Osteoblast (primary cell): Measurements from ENCODE around the gene ITGA3. TPM values are rescaled to one million over a fixed set of nuclear protein-coding genes. Genes with fewer than 3 reads are reported as not detected.

ENCODE experiments used
- DNase-seq: peaks from one replicate; pipeline ENCODE4 v3.0.0; 2011; ENCODE audit warnings: low spot score, mixed read lengths; ENCODE audit not compliant: insufficient read length; ENCODE audit errors: missing footprints
- H2AFZ ChIP-seq: 2 replicates; pipeline ENCODE4 v1.6.0; 2011; ENCODE audit warnings: mild to moderate bottlenecking, low read length
- H3K27ac ChIP-seq: 2 replicates; pipeline ENCODE4 v1.5.1; 2011; ENCODE audit warnings: mild to moderate bottlenecking, low read depth, low read length, moderate library complexity
- H3K27me3 ChIP-seq: 2 replicates; pipeline ENCODE4 v1.6.0; 2012; ENCODE audit warnings: mild to moderate bottlenecking, control low read depth, inconsistent platforms, low read length, moderate library complexity; ENCODE audit not compliant: insufficient read depth
- H3K36me3 ChIP-seq: 2 replicates; pipeline ENCODE4 v1.5.1; 2011; ENCODE audit warnings: mild to moderate bottlenecking, low read length, control low read depth, moderate library complexity; ENCODE audit not compliant: insufficient read depth
- H3K4me1 ChIP-seq: 2 replicates; pipeline ENCODE4 v1.5.1; 2011; ENCODE audit warnings: mild to moderate bottlenecking, low read length, control low read depth, moderate library complexity; ENCODE audit not compliant: insufficient read depth
- H3K4me2 ChIP-seq: 2 replicates; pipeline ENCODE4 v1.6.0; 2011; ENCODE audit warnings: mild to moderate bottlenecking, low read length; ENCODE audit not compliant: insufficient read depth
- H3K4me3 ChIP-seq: fragments of 200-600 bp; sonication (generic); 3 replicates; pipeline ENCODE4 v1.5.1; 2012; ENCODE audit warnings: mild to moderate bottlenecking, low read length, inconsistent platforms; ENCODE audit not compliant: insufficient read depth
- H3K79me2 ChIP-seq: 2 replicates; pipeline ENCODE4 v1.6.0; 2012; ENCODE audit warnings: mild to moderate bottlenecking, low read length, control low read depth, inconsistent platforms; ENCODE audit not compliant: insufficient read depth
- H3K9me3 ChIP-seq: 2 replicates; pipeline ENCODE4 v1.5.1; 2011; ENCODE audit warnings: low read depth, low read length, control low read depth
- H4K20me1 ChIP-seq: 2 replicates; pipeline ENCODE4 v1.6.0; 2012; ENCODE audit warnings: mild to moderate bottlenecking, low read length, control low read depth; ENCODE audit not compliant: insufficient read depth
- total RNA-seq: library from RNA; depleted of rRNA; stranded (reverse); fragments of >200 nt; gene quantifications from 2 replicates; pipeline ENCODE4 v1.2.3, GENCODE V29; 2012
- TF ChIP-seq, protein P1 (sequence below): IDR thresholded peaks from 2 replicates; pipeline ENCODE4 v1.5.1; 2011; ENCODE audit warnings: mild to moderate bottlenecking, low read depth, low read length, moderate library complexity; ENCODE audit errors: extremely low read depth

The ITGA3 gene
- total RNA-seq: 73.4 and 81.4 TPM in 2 replicates

DNA sequence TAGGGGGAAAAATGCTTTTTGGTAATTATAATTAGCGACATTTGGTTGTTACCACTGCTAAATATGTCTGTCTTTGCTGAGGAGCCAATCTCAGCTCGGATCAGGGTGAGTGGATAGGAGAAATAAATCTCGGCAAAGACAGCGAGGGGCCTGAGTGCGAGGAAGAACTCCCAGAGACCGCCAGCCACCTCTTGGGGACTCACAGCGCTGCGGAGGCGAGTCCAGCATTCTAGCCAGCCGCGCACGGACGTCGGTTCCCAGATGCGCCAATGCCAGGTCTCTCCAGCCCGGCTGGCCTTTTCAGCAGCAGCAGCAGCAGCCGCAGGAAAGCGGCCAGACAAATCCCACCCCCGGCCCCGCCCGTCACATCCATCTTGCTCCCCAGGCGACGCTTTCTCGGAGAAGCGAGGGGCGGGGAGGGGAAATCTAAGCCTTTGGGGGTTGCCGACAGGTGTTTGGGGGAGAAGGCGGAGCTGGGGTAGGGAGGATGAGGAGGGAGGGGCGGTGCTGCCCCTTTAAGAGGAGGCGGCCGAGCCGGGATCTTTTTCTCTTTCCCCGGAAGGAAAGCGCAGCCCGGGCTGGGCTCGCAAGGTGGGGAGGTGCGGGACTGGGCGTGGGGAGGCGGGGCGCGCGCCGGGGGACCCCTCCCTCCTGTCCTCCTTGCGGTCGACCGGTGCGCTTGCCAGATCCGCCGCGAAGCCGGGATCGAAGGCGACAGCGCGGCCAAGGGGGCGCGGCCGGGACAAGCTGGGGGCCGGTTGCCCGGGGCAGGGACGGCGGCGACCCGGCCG, at the start of gene ITGA3:
Gene ITGA3, plus strand, starts transcription at position 685 of the 791 bp plus-strand sequence. CDS start 330 bp downstream, outside the sequence.
- peaks cover 63% of the 10 kb centered on the region for H3K79me2 ChIP-seq

DNA sequence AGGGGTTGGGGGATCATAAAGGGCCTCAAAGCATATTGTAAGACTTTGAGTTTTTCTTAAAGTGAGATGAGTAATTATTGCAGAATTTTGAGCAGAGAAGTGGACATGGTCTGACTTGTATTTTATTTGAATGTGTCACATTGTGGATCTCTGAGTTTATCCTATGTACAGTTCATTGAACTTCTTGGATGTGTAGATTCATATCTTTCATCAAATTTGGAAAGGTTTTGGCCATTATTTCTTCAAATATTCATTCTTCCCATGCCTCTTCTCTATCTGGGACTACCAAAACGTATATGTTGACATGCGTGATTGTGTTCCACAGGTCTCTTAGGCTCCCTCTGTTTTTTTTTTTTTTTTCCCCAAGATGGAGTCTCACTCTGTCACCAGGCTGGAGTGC, 46.6 kb upstream of the ITGA3 start:
- Histone ChIP-seq H3K4me3 (no peak overlapping the region), H3K27ac (no peak overlapping the region), H3K79me2 (no peaks in the 10 kb centered on the region), H3K36me3 (no peaks in the 10 kb centered on the region), H2AFZ (no peak overlapping the region), H3K27me3 (no peaks in the 10 kb centered on the region), H3K4me1 (no peaks in the 10 kb centered on the region), H3K9me3 (no peaks in the 10 kb centered on the region), H3K4me2 (no peak overlapping the region), H4K20me1 (no peaks in the 10 kb centered on the region)
- DNase-seq: no peak
- TF ChIP-seq, protein P1, sequence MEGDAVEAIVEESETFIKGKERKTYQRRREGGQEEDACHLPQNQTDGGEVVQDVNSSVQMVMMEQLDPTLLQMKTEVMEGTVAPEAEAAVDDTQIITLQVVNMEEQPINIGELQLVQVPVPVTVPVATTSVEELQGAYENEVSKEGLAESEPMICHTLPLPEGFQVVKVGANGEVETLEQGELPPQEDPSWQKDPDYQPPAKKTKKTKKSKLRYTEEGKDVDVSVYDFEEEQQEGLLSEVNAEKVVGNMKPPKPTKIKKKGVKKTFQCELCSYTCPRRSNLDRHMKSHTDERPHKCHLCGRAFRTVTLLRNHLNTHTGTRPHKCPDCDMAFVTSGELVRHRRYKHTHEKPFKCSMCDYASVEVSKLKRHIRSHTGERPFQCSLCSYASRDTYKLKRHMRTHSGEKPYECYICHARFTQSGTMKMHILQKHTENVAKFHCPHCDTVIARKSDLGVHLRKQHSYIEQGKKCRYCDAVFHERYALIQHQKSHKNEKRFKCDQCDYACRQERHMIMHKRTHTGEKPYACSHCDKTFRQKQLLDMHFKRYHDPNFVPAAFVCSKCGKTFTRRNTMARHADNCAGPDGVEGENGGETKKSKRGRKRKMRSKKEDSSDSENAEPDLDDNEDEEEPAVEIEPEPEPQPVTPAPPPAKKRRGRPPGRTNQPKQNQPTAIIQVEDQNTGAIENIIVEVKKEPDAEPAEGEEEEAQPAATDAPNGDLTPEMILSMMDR: no peak

More for the DNA sequence above, at the start of gene ITGA3:
- Histone ChIP-seq H3K9me3 (no peaks in the 10 kb centered on the region), H3K4me1 (peaks cover 70% of the 10 kb centered on the region), H3K4me3 (peak within 1 kb of the TSS; percentile 79), H2AFZ (peak within 1 kb of the TSS; percentile 90), H4K20me1 (peaks cover 5% of the 10 kb centered on the region), H3K36me3 (no peaks in the 10 kb centered on the region), H3K27ac (peak within 1 kb of the TSS; percentile 88), H3K4me2 (peak within 1 kb of the TSS; percentile 98), H3K27me3 (no peaks in the 10 kb centered on the region)
- DNase-seq: peak; percentile 97
- TF ChIP-seq, protein P1: no peak

DNA sequence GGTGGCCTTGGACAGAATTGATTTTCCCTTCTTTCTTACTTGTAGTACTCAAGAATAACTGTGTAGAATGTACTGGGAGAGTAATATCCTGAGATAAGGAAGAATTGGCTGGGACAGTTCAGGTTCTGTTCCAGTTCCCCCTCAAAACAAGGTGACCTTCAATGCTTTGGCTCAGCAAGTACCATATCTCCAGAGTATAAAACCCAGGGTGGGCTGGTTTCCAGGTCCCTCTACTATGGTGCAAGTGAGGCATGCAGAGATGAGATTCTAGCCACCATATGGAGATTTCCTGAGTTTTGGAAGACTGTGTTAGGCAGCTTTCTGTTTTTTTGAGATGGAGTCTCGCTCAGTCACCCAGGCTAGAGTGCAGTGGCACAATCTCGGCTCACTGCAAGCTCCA, 42.8 kb upstream of the ITGA3 start:
- H3K36me3 ChIP-seq: no peaks in the 10 kb centered on the region
- no peaks in the 10 kb centered on the region for H3K79me2 ChIP-seq
- TF ChIP-seq, protein P1: no peak
- no peak overlapping the region for H3K4me2 ChIP-seq
- no peaks in the 10 kb centered on the region for H3K4me1 ChIP-seq
- no peak overlapping the region for H3K27ac ChIP-seq
- H3K4me3 ChIP-seq: no peak overlapping the region
- H2AFZ ChIP-seq: no peak overlapping the region
- peak; percentile 47 for DNase-seq
- no peaks in the 10 kb centered on the region for H3K27me3 ChIP-seq
- no peaks in the 10 kb centered on the region for H3K9me3 ChIP-seq
- no peaks in the 10 kb centered on the region for H4K20me1 ChIP-seq

DNA sequence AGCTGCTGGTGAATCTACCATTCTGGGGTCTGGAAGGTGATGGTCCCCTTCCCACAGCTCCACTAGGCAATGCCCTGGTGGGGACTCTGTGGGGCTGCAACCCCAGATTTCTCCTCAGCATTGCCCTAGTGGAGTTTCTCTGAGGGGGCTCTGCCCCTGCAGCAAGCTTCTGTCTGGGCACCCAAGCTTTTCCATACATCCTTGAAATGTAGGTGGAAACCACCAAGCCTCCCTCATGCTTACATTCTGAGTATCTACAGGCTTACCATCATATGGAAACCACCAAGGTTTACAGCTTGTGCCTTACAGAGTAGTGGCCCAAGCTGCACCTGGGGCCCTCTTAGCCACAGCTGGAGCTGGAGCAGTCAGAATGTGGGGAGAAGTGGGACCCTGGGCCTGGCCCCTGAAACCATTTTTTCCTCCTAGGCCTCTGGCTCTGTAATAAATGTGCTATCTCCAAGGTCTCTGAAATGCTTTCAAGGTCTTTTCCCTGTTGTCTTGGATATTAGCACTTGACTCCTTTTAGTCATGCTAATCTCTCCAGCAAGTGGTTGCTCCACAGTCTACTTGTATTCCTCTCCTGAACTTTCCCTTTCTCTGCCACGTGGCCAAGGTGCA, 41.3 kb upstream of the ITGA3 start:
- Histone ChIP-seq H4K20me1 (no peaks in the 10 kb centered on the region), H3K9me3 (no peaks in the 10 kb centered on the region), H3K27ac (no peak overlapping the region), H3K4me3 (no peak overlapping the region), H3K36me3 (no peaks in the 10 kb centered on the region), H3K79me2 (no peaks in the 10 kb centered on the region), H3K27me3 (no peaks in the 10 kb centered on the region), H3K4me2 (no peak overlapping the region), H2AFZ (no peak overlapping the region), H3K4me1 (peaks cover 3% of the 10 kb centered on the region)
- TF ChIP-seq, protein P1: no peak
- DNase-seq: no peak
